Stimulated activated CD4-positive, alpha-beta T cell treated with anti-CD3 and anti-CD28 coated beads, Interleukin-12 subunit alpha, Interleukin-12 subunit beta, amount 100 ng/mL, for 48 hours (primary cell): ENCODE data around the gene UQCRHL.

Experiments
- DNase-seq, 3 donors: peaks; one replicate each; pipeline ENCODE4 v3.0.0-alpha.2; 2020; ENCODE audit warnings: low read depth in 2 of 3, low spot score in 1 of 3

The UQCRHL gene

GRCh38 chr1:15799004-15799867, 8.2 kb downstream of the UQCRHL start:
- DNase-seq, result no peak

- no peak for DNase-seq
These were observed 9.6 kb downstream of the UQCRHL start for GRCh38 chr1:15797614-15798390.

GRCh38 chr1:15796086-15796462, 11.4 kb downstream of the UQCRHL start:
- no peak for DNase-seq

- no peak for DNase-seq
These were observed 18.7 kb downstream of the UQCRHL start for GRCh38 chr1:15788624-15789301.

- no peak for DNase-seq
These were observed 20.9 kb downstream of the UQCRHL start for GRCh38 chr1:15786581-15786980.

- DNase-seq, result no peak
These were observed 21.8 kb downstream of the UQCRHL start for GRCh38 chr1:15785683-15786082.

GRCh38 chr1:15777909-15778707, 29.3 kb downstream of the UQCRHL start:
- no peak for DNase-seq

GRCh38 chr1:15775706-15776105, 31.7 kb downstream of the UQCRHL start:
- DNase-seq, result no peak

- DNase-seq, result no peak
These were observed 35.5 kb downstream of the UQCRHL start for GRCh38 chr1:15771836-15772515.

- no peak for DNase-seq
These were observed 37.0 kb downstream of the UQCRHL start for GRCh38 chr1:15770313-15770962.

- DNase-seq, result no peak
These were observed 39.1 kb downstream of the UQCRHL start for GRCh38 chr1:15768388-15768787.

GRCh38 chr1:15767941-15768340, 39.5 kb downstream of the UQCRHL start:
- no peak for DNase-seq

- DNase-seq, result no peak
These were observed 41.8 kb downstream of the UQCRHL start for GRCh38 chr1:15765495-15766194.

GRCh38 chr1:15764890-15765289, 42.6 kb downstream of the UQCRHL start:
- no peak for DNase-seq

- DNase-seq, result no peak
These were observed 43.1 kb downstream of the UQCRHL start for GRCh38 chr1:15764269-15764764.

- no peak for DNase-seq
These were observed 44.9 kb downstream of the UQCRHL start for GRCh38 chr1:15762546-15762945.

GRCh38 chr1:15761366-15762128, 45.9 kb downstream of the UQCRHL start:
- DNase-seq, result no peak

GRCh38 chr1:15760520-15761211, 46.8 kb downstream of the UQCRHL start:
- no peak for DNase-seq
